ENCODE results near the gene HMGCS1. TPM values are rescaled to one million over a fixed set of nuclear protein-coding genes. Genes with fewer than 3 reads are reported as not detected.

The HMGCS1 gene
- total RNA-seq, 4 donors from 2014 or later: 18.9 to 33.2 (median 20.1) TPM

Other genes with a start within 250 kb of the HMGCS1 start
- 10 to 100 TPM; 31.6 to 43.5 (median 33.3) TPM for gene ZNF131, start 192.5 kb downstream of the HMGCS1 start, total RNA-seq
- 1 to 10 TPM; 2.0 to 4.8 (median 3.6) TPM for gene NIM1K, start 121.2 kb downstream of the HMGCS1 start, total RNA-seq
- 10 to 100 TPM in 1 of 4 donors, 1 to 10 TPM in 3; 2.7 to 15.1 (median 7.2) TPM for gene CCL28, start 99.0 kb upstream of the HMGCS1 start, total RNA-seq
- 10 to 100 TPM in 1 of 4 donors, 1 to 10 TPM in 3; 6.9 to 12.7 (median 9.1) TPM for gene TMEM267, start 170.5 kb upstream of the HMGCS1 start, total RNA-seq
- gene C5orf34, start 201.7 kb upstream of the HMGCS1 start, total RNA-seq: 1 to 10 TPM in 3 of 4 donors, under 1 TPM in 1; 0.63 to 2.4 (median 2.1) TPM
- gene PAIP1, start 243.7 kb upstream of the HMGCS1 start, total RNA-seq: 10 to 100 TPM; 55.5 to 73.5 (median 65.2) TPM

Data from tibial nerve (tissue), 4 donors.